Measurements from ENCODE around the gene HIVEP3.

HIVEP3 gene

GRCh38 chr1:41540886-41541591, 377.7 kb downstream of the HIVEP3 start:
- DNase-seq = no peak

DNA sequence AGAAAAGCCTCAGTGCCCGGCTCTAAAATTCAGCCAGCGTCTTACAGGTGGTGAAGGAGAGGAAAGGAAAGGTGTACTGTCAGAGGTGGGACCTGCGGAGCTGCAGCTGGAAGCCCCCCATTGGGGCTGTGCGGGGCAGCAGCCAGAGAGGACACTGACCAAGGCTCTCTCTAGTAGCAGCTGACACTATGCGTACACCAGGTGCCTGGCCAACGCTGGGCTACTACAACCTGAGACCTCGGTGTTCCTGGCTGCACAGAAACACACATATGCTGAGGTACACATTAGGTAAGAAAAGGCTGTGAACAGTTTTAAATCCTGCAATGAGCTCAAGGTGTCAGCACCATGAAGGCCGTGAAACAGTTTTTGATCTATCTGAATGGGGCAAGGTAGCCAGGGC, 378.7 kb downstream of the HIVEP3 start:
- DNase-seq = no peak

- DNase-seq = no peak
Measured at GRCh38 chr1:41539418-41539805, 379.3 kb downstream of the HIVEP3 start.

DNA sequence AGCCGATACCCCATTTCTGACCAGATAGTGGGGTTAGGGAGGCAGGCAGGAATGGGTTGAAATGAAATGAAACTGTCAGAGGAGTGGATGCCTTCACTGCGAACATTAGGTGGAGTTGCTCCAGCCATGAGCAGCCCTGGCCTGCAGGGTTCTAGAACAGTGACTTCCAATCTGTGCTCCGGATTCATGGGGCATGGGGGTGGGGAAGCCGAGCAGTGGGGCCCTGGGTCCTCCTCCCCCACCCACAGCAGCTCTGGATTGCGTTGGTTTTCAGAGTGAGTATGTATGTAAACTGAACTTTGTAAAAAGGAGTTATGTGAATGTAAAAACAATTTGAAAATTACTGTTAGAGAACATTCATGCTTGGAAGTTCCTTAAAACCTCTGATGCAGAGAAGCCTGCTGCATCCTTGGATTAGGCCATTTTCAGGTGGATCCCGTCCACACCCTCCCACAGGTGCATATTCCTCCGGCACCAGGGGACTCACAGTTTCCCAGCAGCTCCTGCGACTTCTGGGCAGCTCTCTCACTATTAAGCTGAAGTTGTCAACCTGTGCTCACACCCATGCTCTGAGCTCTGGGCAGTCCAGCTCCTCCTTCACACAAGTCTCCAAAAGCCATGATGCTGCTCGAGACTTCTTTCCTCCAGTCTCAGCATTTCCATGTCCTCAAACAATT, 379.8 kb downstream of the HIVEP3 start:
- DNase-seq = no peak

- DNase-seq = no peak
Measured at GRCh38 chr1:41537788-41538351, 380.9 kb downstream of the HIVEP3 start.

DNA sequence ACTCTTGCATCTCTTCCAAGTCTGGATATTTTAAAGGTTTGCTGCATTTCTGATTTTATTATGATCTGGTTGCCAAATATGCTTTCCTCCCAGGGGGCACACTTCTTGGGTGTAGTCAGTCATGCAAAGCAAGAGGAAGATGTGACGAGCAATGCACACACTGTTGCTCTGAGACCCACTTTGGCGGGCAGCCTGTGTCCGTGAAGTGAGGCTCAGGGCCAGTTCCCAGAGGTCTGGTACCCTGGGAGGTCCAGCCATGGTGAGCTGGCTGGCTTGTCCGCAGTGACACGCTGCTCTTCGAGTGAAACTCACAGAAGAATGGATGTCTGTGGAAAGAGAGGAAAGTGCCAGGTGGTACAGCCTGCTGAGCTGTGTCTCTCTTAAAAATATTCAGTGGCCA, 381.5 kb downstream of the HIVEP3 start:
- DNase-seq = no peak

GRCh38 chr1:41536361-41536802, 382.3 kb downstream of the HIVEP3 start:
- no peak for DNase-seq

DNA sequence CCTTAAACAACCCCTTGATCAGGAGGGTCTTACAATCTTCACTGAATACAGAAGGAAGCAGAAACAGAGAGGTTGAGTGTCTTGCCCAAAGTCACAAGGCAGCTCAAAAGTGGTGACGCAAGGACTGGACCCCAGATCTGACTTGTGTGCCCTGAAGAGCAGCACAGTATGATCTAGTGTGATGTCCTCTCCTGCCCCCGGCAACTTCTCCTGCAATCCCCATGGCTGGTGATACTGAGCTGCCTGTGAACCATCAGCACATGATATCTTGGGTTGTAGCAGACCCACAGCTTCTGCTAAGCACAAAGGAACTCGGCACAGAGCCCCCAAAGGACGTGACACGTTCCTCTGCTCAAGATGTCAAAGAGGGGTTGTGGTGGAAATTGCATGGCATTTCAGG, 383.0 kb downstream of the HIVEP3 start:
- no peak for DNase-seq

- DNase-seq = no peak
Measured at GRCh38 chr1:41535276-41535675, 383.4 kb downstream of the HIVEP3 start.

DNA sequence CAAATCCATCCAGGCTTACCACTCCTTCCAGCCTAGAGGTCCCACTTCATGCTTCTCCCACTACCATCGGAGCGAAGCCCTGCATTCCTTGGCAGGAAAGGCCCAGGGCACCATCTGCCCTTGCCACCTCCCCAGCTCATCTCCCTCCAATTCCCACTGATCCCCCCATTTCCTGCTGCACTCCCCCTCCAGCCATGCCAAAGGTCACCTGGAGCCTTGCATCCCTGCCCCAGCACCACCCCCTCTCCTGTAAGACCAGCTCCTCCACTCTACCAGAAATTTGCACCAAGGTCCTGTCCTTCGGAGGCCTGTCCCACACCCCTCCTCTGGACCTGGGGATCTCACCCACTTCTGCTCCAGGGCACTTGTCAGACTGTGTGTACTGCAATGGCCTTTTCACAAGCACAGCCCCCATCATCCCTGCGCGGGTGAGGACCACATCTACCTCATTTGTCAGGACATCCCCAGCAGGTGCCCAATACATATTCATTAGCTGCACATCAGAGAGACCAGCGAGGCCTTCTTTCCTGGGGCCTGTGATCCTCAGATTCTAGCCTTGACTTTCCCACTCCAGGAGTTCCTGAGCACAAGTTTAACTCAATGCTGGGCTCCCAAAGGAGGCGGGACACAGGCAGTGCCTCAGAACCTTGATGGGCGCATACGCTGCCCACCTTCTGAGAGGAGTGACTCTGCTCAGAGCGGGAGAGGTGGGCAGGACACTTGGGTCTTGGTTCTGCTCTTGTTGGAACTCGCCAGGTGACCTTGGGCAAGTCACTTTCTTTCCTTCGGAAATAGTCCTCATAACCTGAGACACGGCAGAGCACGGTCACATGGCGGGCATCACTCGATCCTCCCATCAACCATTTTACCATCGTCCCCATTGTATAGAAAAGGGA, 384.3 kb downstream of the HIVEP3 start:
- DNase-seq = no peak

DNA sequence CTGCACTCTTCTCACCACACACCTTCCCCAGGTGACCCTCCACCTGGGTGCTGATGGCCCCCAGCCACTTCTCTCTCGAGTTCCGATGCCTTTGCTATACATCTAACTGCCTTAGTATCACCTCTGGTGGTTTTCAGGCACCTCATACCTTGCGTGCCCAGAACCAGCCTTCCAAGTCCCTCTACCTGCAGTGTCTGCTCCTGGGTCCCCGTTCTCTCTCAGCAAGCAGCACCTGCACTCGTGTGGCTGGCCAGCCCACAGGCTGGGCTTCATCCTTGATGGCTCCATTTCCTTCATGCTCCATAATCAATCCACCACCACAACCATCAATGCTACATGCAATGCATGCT, 385.0 kb downstream of the HIVEP3 start:
- DNase-seq = no peak

DNA sequence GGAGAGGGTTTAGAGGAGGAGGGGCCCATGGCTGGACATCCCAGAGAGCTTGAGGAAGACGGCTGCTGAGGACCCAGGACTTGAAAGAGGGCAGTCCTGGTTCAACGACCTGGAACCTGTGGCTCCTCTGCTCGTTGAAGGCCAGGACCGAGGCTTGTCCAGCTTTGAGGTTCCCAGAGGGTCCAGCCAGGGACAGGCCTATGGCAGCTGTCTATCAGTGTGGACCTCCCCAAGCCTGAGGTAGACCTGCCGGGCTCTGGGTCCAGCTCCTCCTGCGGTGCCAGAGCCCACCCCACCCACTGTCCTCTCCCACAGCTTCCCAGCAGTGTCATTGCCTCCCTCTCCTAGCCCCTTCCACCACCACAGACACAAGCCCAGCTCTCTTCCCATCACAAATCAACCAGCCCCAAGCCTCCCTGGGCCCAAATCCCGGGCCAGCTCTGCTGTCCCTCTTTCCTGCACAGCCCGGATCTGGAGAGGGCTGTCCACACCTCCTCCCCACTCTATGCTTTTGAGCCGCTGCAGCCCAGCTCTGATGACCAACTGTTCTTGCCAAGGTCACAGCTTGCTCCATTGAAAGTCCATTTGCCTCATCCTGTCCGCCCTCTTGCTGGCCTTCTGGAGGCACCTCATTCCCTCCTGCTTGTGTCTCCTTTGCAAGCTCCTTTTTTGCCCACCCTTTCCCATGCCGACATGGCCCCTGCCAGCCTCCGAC, 385.5 kb downstream of the HIVEP3 start:
- no peak for DNase-seq

DNA sequence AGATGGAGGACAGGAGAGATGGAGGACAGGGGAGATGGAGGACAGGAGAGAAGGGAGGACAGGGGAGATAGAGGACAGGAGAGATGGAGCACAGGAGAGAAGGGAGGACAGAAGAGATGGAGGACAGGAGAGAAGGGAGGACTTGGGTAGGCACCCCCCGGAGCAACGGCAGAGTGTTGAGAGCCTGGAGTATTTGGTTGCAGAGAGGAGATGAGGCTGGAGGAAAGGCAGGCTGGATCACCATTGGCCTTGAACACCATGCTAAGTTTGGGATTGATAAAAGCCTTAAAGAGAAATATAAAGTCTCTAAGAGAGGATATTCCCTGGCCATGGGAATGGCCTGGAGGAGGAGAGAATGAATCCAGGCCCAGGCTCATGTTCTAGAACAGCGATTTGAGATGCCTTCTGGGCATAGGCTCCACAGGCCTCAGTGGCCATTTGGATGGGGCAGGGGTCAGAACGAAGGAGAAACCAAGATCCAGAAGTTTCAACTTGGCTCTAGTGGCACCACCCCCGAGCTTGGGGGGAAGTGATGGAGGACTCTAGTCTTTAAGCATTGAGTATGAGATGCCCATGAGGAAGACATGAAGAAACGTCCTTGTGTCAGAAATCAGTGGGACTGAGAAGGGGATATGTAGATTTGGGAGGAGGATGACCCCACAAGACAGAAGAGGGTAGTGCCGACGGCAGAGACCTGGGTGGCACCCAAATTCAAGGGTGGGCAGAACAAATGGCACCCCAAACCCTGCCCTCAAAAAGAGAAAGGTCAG, 386.3 kb downstream of the HIVEP3 start:
- DNase-seq = no peak

DNA sequence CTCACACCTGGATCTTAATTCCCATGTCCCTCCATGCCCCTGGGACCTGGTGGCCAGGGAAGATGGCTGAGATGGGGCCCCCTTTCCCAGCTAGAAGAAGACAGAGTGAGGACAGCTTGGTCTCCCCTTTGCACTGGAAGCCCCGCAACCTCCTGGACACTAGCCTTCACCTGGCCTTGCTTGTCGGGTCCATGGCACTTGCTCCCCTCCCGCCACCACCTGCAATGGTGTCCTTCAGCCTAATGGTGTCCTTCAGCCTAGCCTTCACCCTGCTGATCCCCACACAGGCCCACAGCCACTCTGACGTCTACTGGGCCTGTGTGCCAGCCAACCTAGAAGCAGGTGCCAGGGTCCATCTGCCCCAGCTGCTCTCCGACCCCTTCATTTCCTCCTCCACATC, 388.3 kb downstream of the HIVEP3 start:
- DNase-seq = no peak

DNA sequence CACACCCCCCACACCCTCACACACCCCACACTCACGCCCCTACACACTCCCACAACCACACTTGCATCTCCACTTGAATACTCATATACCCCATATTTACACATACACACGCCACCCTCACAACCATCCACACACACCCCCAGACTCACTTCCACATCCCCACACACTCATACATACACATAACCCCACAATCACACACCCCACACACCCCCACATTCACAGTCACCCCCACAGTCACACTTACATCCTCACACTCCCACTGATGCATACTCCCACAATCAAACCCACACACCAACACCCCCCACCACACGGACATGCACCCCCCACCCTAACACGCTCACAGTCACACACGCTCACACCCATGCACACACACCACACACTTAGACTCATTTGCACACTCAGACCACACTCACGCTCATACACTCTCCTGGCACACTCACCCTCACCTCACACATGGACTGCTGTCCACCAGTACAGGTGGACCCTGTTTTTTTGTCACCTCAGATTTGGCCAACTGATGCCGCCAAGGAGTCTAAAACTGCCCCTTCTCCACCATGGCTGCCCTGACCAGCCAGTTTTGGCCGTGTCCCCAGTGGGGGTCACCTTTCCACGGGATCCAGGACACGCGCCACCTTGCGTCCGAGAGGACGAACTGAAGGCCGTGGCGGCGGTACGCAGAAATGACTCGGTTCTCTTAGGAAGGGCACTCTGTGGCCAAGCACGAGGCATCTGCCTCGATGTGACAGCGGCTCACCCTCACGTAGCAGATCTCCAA, 388.9 kb downstream of the HIVEP3 start:
- DNase-seq = no peak

- no peak for DNase-seq
Measured at GRCh38 chr1:41528726-41529605, 389.8 kb downstream of the HIVEP3 start.

DNA sequence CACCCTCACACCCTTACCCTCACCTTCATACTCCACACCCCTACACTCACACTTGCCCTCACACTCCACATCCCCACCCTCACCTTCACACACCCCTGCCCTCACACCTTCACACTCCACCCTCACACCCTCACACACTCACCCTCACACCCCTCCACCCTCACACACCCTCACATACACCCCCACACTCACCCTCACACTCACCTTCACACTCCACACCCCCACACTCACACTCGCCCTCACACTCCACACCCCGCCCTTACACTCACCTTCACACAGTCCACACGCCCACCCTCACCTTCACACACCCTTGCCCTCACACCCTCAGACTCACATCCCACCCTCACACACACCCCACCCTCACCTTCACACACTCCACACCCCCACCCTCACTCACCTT, 390.6 kb downstream of the HIVEP3 start:
- no peak for DNase-seq

DNA sequence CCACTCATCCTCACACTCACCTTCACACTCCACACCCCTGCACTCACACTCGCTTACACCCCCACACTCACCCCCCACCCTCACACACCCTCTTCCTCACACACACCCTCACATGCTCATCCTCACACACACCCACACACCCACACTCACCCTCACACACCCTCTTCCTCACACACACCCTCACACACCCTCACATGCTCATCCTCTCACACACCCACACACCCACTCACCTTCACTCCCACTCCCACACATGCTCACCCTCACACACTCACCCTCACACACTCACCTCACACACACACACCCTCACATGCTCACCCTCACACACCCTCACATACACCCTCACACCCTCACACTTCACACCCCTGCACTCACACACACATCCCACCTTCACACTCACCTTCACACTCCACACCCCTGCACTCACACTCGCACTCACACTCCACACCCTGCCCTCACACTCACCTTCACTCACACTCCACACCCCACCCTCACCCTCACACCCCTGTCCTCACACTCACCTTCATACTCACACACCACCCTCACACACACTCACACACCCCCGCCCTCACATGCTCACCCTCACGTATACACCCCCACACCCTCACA, 391.7 kb downstream of the HIVEP3 start:
- DNase-seq = no peak

DNA sequence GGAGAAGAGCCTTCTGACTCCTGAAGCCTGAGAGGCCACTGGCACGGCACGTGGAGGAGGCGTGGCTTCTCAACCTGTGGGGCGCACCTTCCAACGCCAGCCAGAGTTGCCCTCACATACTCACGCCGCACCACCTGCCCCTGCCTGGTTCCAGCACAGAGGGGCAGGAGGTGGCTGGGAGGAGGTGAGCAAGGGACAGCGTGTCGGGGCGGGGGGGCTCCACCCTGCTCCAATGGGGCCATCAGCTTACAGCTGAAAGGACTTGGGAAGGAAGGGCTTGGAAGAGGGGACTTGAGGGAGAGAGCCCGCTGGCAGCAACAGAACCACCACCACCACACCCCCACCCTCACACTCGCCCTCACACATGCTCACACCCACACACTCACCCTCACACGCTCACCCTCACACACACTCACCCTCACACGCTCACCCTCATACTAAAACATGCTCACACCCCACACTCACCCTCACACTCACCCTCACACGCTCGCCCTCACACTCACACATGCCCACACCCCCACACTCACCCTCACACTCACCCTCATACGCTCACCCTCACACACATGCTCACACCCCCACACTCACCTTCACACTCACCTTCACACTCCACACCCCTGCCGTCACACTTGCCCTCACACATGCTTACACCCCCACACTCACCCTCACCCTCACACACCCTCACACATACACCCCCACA, 392.7 kb downstream of the HIVEP3 start:
- no peak for DNase-seq

All from stimulated activated CD4-positive, alpha-beta T cell treated with anti-CD3 and anti-CD28 coated beads, Interleukin-4, amount 100 ng/mL, for 1 hour (primary cell).